H1 (cell line): Measurements from ENCODE around the gene ST6GALNAC2. TPM values are rescaled to one million over a fixed set of nuclear protein-coding genes. Genes with fewer than 3 reads are reported as not detected.

Experiments
- CTCF ChIA-PET: fragments of 300-600 bp; sonication (Branson Sonifier 250); formaldehyde crosslinking; loops from one replicate; lab custom pipeline; 2021; ENCODE audit not compliant: partially characterized antibody; lab: Charles Lee
- POLR2A ChIA-PET: fragments of 300-600 bp; sonication (Branson Sonifier 250); formaldehyde crosslinking; loops from one replicate; lab custom pipeline; 2021; ENCODE audit warnings: inconsistent platforms; ENCODE audit not compliant: partially characterized antibody; lab: Charles Lee
- DNase-seq, 2 experiments: peaks; one replicate each; pipeline versions ENCODE4 v3.0.0 to v3.0.0-alpha.2; 2010 to 2022; ENCODE audit warnings: low spot score in 2 of 2, low read depth in 1 of 2, mixed read lengths in 1 of 2
- FAIRE-seq: peaks from 2 replicates; lab custom pipeline; 2011; peaks lifted over from hg19 to GRCh38; lab: Jason Lieb, UNC
- H2AFZ ChIP-seq: 2 replicates; pipeline ENCODE4 v1.8.1; 2012; ENCODE audit warnings: low read length, inconsistent platforms
- H2AK5ac ChIP-seq: 2 replicates; pipeline ENCODE4 v1.6.1; 2013; ENCODE audit warnings: low read depth, low read length
- H2BK120ac ChIP-seq: replicated peaks from 2 replicates; pipeline ENCODE3; 2013; ENCODE audit warnings: low read depth, low read length, inconsistent platforms
- H2BK12ac ChIP-seq: 2 replicates; pipeline ENCODE4 v1.6.1; 2013; ENCODE audit warnings: low read depth, low read length
- H2BK15ac ChIP-seq: 2 replicates; pipeline ENCODE4 v1.6.1; 2013; ENCODE audit warnings: low read length
- H2BK20ac ChIP-seq: 2 replicates; pipeline ENCODE4 v1.6.1; 2013; ENCODE audit warnings: low read length
- H2BK5ac ChIP-seq: 2 replicates; pipeline ENCODE4 v1.6.1; 2013; ENCODE audit warnings: low read depth, low read length
- H3K14ac ChIP-seq: 2 replicates; pipeline ENCODE4 v1.6.1; 2013; ENCODE audit warnings: inconsistent platforms; ENCODE audit not compliant: insufficient read length
- H3K18ac ChIP-seq: 2 replicates; pipeline ENCODE4 v1.6.1; 2013; ENCODE audit warnings: low read length; ENCODE audit errors: extremely low read depth
- H3K23ac ChIP-seq: 2 replicates; pipeline ENCODE4 v1.6.1; 2013; ENCODE audit warnings: inconsistent platforms; ENCODE audit not compliant: insufficient read length
- H3K23me2 ChIP-seq: 2 replicates; pipeline ENCODE4 v1.6.1; 2013; ENCODE audit warnings: low read depth, low read length
- H3K27ac ChIP-seq: 2 replicates; pipeline ENCODE4 v1.6.1; 2011; ENCODE audit warnings: low read depth, low read length, inconsistent platforms
- H3K27me3 ChIP-seq, 4 experiments: replicated peaks in 1 of 4; 1 replicate in 1 of 4; 2 replicates in 3 of 4; pipeline versions ENCODE4 v1.6.1 to v1.8.1; 2011 to 2013; ENCODE audit warnings: low read length in 3 of 4, mild to moderate bottlenecking in 3 of 4, inconsistent platforms in 2 of 4, mixed read lengths in 2 of 4, moderate library complexity in 1 of 4; ENCODE audit not compliant: control insufficient read depth in 3 of 4, insufficient read depth in 3 of 4; ENCODE audit errors: extremely low read depth in 1 of 4
- H3K36me3 ChIP-seq, 4 experiments: 2 replicates each; pipeline versions ENCODE4 v1.6.1 to v1.8.1; 2011 to 2013; ENCODE audit warnings: mild to moderate bottlenecking in 4 of 4, low read length in 3 of 4, moderate library complexity in 2 of 4, control low read depth in 1 of 4, inconsistent platforms in 1 of 4; ENCODE audit not compliant: insufficient read depth in 4 of 4, control insufficient read depth in 2 of 4
- H3K4ac ChIP-seq: replicated peaks from 2 replicates; pipeline ENCODE3; 2013; ENCODE audit warnings: low read length, low read depth, mixed read lengths, inconsistent platforms; ENCODE audit not compliant: insufficient read length
- H3K4me1 ChIP-seq, 4 experiments: replicated peaks in 1 of 4; 1 replicate in 1 of 4; 2 replicates in 3 of 4; pipeline versions ENCODE4 v1.6.1 to v1.8.1; 2011 to 2013; ENCODE audit warnings: low read length in 3 of 4, inconsistent platforms in 2 of 4, mixed read lengths in 1 of 4; ENCODE audit not compliant: insufficient read depth in 4 of 4, control insufficient read depth in 3 of 4
- H3K4me2 ChIP-seq, 2 experiments: 2 replicates each; pipeline versions ENCODE4 v1.6.1 to v1.8.1; 2011 to 2013; ENCODE audit warnings: low read depth in 2 of 2, low read length in 2 of 2, control low read depth in 1 of 2, inconsistent platforms in 1 of 2, mild to moderate bottlenecking in 1 of 2; ENCODE audit not compliant: insufficient read depth in 1 of 2
- H3K4me3 ChIP-seq, 4 experiments: fragments of 200-600, 300-600 bp in 1 of 4; sonication (generic), shearing (Covaris generic), sonication (Bioruptor Twin) in 1 of 4; 2 replicates each; pipeline versions ENCODE4 v1.5.1 to v1.8.1; 2011 to 2016; ENCODE audit warnings: low read length in 4 of 4, low read depth in 3 of 4, control low read depth in 2 of 4, inconsistent platforms in 2 of 4, mild to moderate bottlenecking in 2 of 4, mixed read lengths in 1 of 4, moderate library complexity in 1 of 4; ENCODE audit not compliant: insufficient read depth in 2 of 4; ENCODE audit errors: extremely low read depth in 1 of 4
- H3K56ac ChIP-seq: replicated peaks from 2 replicates; pipeline ENCODE3; 2013; ENCODE audit warnings: low read depth, mild to moderate bottlenecking, mixed read lengths, low read length, inconsistent platforms; ENCODE audit not compliant: insufficient read length
- H3K79me1 ChIP-seq: 2 replicates; pipeline ENCODE4 v1.6.1; 2013; ENCODE audit warnings: low read depth, low read length, control low read depth
- H3K79me2 ChIP-seq, 2 experiments: 2 replicates each; pipeline versions ENCODE4 v1.6.1 to v1.8.1; 2012 to 2013; ENCODE audit warnings: low read length in 2 of 2, mild to moderate bottlenecking in 2 of 2, inconsistent platforms in 1 of 2; ENCODE audit not compliant: insufficient read depth in 2 of 2, control insufficient read depth in 1 of 2
- H3K9ac ChIP-seq, 4 experiments: replicated peaks in 1 of 4; 1 replicate in 1 of 4; 2 replicates in 3 of 4; pipeline versions ENCODE4 v1.6.1 to v1.8.1; 2011 to 2013; ENCODE audit warnings: low read depth in 3 of 4, low read length in 3 of 4, control low read depth in 2 of 4, mild to moderate bottlenecking in 2 of 4, moderate library complexity in 2 of 4, inconsistent platforms in 1 of 4; ENCODE audit errors: extremely low read depth in 1 of 4
- H3K9me3 ChIP-seq, 2 experiments: 2 replicates each; pipeline versions ENCODE4 v1.6.1 to v1.8.1; 2012 to 2013; ENCODE audit warnings: mild to moderate bottlenecking in 2 of 2, moderate library complexity in 2 of 2, control low read depth in 1 of 2, inconsistent platforms in 1 of 2, low read depth in 1 of 2, low read length in 1 of 2, mixed read lengths in 1 of 2; ENCODE audit not compliant: insufficient read depth in 2 of 2
- H4K20me1 ChIP-seq, 2 experiments: replicated peaks in 1 of 2; 2 replicates each; pipeline versions ENCODE3 to v1.8.1; 2011 to 2013; ENCODE audit warnings: inconsistent platforms in 2 of 2, low read length in 2 of 2, mild to moderate bottlenecking in 1 of 2; ENCODE audit not compliant: insufficient read depth in 2 of 2, control insufficient read depth in 1 of 2
- H4K5ac ChIP-seq: 2 replicates; pipeline ENCODE4 v1.6.1; 2013; ENCODE audit warnings: low read length, low read depth, mixed read lengths, inconsistent platforms; ENCODE audit not compliant: insufficient read length
- H4K8ac ChIP-seq: 2 replicates; pipeline ENCODE4 v1.8.0; 2013; ENCODE audit warnings: mild to moderate bottlenecking, moderate library complexity, low read length, inconsistent platforms; ENCODE audit not compliant: insufficient read depth; ENCODE audit errors: extremely low read depth
- H4K91ac ChIP-seq: replicated peaks from 2 replicates; pipeline ENCODE3; 2013; ENCODE audit warnings: low read length, mixed read lengths, inconsistent platforms; ENCODE audit not compliant: insufficient read length
- ATF3 ChIP-seq: IDR thresholded peaks from 2 replicates; pipeline ENCODE4 v1.6.1; 2011; ENCODE audit warnings: low read depth, mild to moderate bottlenecking, low read length; ENCODE audit not compliant: insufficient read depth
- BCL11A ChIP-seq, 2 experiments: IDR thresholded peaks; one replicate each; pipeline ENCODE4 v1.6.1; 2011; ENCODE audit warnings: low read depth in 2 of 2, low read length in 2 of 2, mild to moderate bottlenecking in 2 of 2
- FOSL1 ChIP-seq: IDR thresholded peaks from 2 replicates; pipeline ENCODE4 v1.6.1; 2011; ENCODE audit warnings: mild to moderate bottlenecking, low read depth, low read length, moderate library complexity; ENCODE audit not compliant: insufficient read depth
- GTF2F1 ChIP-seq: IDR thresholded peaks from 2 replicates; pipeline ENCODE4 v1.6.1; 2012; ENCODE audit warnings: low read depth, low read length, improper control_type of control experiment, borderline replicate concordance
- HDAC2 ChIP-seq, 2 experiments: fragments of 300-600 bp in 1 of 2; sonication (generic) in 1 of 2; IDR thresholded peaks; 2 replicates each; pipeline ENCODE4 v1.6.1; 2011 to 2012; ENCODE audit warnings: low read depth in 2 of 2, low read length in 2 of 2, mild to moderate bottlenecking in 2 of 2, moderate library complexity in 2 of 2, borderline replicate concordance in 1 of 2, inconsistent platforms in 1 of 2
- KDM4A ChIP-seq: IDR thresholded peaks from one replicate; pipeline ENCODE4 v1.7.1; 2012; ENCODE audit warnings: low read depth, mild to moderate bottlenecking, moderate library complexity, low read length, inconsistent platforms; ENCODE audit not compliant: severe bottlenecking
- KDM5A ChIP-seq: fragments of 200-600 bp; IDR thresholded peaks from 2 replicates; pipeline ENCODE4 v1.7.1; 2012; ENCODE audit warnings: mild to moderate bottlenecking, low read length, inconsistent platforms, mixed read lengths
- MAFK ChIP-seq: IDR thresholded peaks from 2 replicates; pipeline ENCODE4 v1.6.1; 2012; ENCODE audit warnings: low read depth, mild to moderate bottlenecking, improper control_type of control experiment, low read length
- POLR2AphosphoS5 ChIP-seq: IDR thresholded peaks from 2 replicates; pipeline ENCODE4 v1.6.1; 2011; ENCODE audit warnings: low read depth, low read length
- SRF ChIP-seq: IDR thresholded peaks from 2 replicates; pipeline ENCODE4 v1.6.1; 2011; ENCODE audit warnings: mild to moderate bottlenecking, low read depth, low read length, moderate library complexity
- TAF1 ChIP-seq: IDR thresholded peaks from 2 replicates; pipeline ENCODE4 v1.6.1; 2011; ENCODE audit warnings: mild to moderate bottlenecking, low read depth, low read length
- WGBS, 2 experiments: shearing (Covaris generic) in 1 of 2; methylation state at CpG; one replicate each; pipeline versions ENCODE4 v1.1.6 to v1.1.7; 2013 to 2015; ENCODE audit warnings: low lambda C conversion rate in 2 of 2, mixed read lengths in 2 of 2, inconsistent platforms in 1 of 2, low coverage in 1 of 2, missing lambda C conversion rate in 1 of 2; ENCODE audit not compliant: insufficient replicate concordance in 2 of 2, insufficient coverage in 1 of 2, insufficient read length in 1 of 2; ENCODE audit errors: extremely low coverage in 1 of 2, missing lambda C conversion rate in 1 of 2; 5-methylcytosine and 5-hydroxymethylcytosine counted together
- polyA plus RNA-seq, 7 experiments: library from polyadenylated mRNA; depleted of rRNA in 3 of 7; stranded (reverse) in 5 of 7; unstranded in 2 of 7; fragments of >200 nt in 5 of 7; fragments of 200-250 nt in 2 of 7; gene quantifications; 1 replicate in 5 of 7; 2 replicates in 1 of 7; 4 replicates in 1 of 7; pipeline versions ENCODE4 v1.2.1 to v1.2.3, GENCODE V29; 2011 to 2013; ENCODE audit warnings: missing spikeins in 2 of 7, mixed read lengths in 2 of 7
- total RNA-seq: library from RNA; stranded (reverse); fragmentation: NEBNext Ultra II Directional; extraction: Animal tissue kit (Norgen Biotek cat#: 25700); gene quantifications from 2 replicates; pipeline ENCODE4 v1.2.1, GENCODE V29; 2021

ST6GALNAC2 gene
- total and polyA plus RNA-seq, 2 of the 8 experiments (the other 6 are each of a cell fraction or from before 2014, with no cell fraction given): 0.09 TPM; not detected in 1

GRCh38 chr17:76586741-76587487, 1.3 kb upstream of the ST6GALNAC2 start:
- H3K4me2 ChIP-seq: peak overlapping the region; percentile 30 to 87; a peak in 3 of 4 replicates
- H2AK5ac ChIP-seq: no peak overlapping the region
- POLR2A ChIA-PET: interaction anchor here (1.6 kb wide), 1 partner anchor 14 kb away, joined by 3 read pairs; no protein-coding TSS in a partner anchor
- H3K79me1 ChIP-seq: no peaks in the 10 kb centered on the region
- H3K9ac ChIP-seq: no peak overlapping the region
- H3K27me3 ChIP-seq: peaks cover 33 to 57% (median 45%) of the 10 kb centered on the region in 4 experiments
- no peak overlapping the region for H3K14ac ChIP-seq
- H3K23me2 ChIP-seq: peaks cover 13% of the 10 kb centered on the region
- no peak overlapping the region for H4K8ac ChIP-seq
- no peak overlapping the region for H2AFZ ChIP-seq
- H3K4me3 ChIP-seq: no peak overlapping the region
- H2BK15ac ChIP-seq: no peak overlapping the region
- DNase-seq (no peak), FAIRE-seq (no peak)
- H3K79me2 ChIP-seq: no peaks in the 10 kb centered on the region
- 48% methylated on average over 17 of the region's 17 CpGs; no CpG with 5 or more reads in 1 of the 2 experiments for WGBS, 2 experiments
- no peak overlapping the region for H2BK5ac ChIP-seq
- no peak overlapping the region for H2BK120ac ChIP-seq
- no peak overlapping the region for H3K4ac ChIP-seq
- no peak overlapping the region for H3K56ac ChIP-seq
- H3K9me3 ChIP-seq: 0 out of 4 replicates have a peak, but pooled peaks cover 0 to 2% of the 10 kb centered on the region in 2 experiments
- no peak overlapping the region for H4K91ac ChIP-seq
- peaks cover 0 to 2% of the 10 kb centered on the region in 2 experiments for H4K20me1 ChIP-seq
- no peak overlapping the region for H3K23ac ChIP-seq
- no peak overlapping the region for H2BK12ac ChIP-seq
- H3K4me1 ChIP-seq: peaks cover 0 to 16% (median 7%) of the 10 kb centered on the region in 4 experiments; a peak in 6 of 7 replicates
- no peak overlapping the region for H4K5ac ChIP-seq
- CTCF ChIA-PET: interaction anchor here (0.5 to 1.5 kb wide), 11 partner anchors 11 to 1415 kb away, joined by 3 to 5 read pairs (median 3); no protein-coding TSS in a partner anchor
- peaks cover 0 to 9% (median 0%) of the 10 kb centered on the region in 4 experiments; a peak in 1 of 8 replicates for H3K36me3 ChIP-seq
- no peak overlapping the region for H3K18ac ChIP-seq
- H3K27ac ChIP-seq: no peak overlapping the region
- no peak overlapping the region for H2BK20ac ChIP-seq
- TF ChIP-seq GTF2F1: no peak
- TF ChIP-seq BCL11A (IDR thresholded peaks at IDR 0.05; ENCODE audit: low read depth in 2 of 2, low read length in 2 of 2): no peak
- no peak for TF ChIP-seq MAFK
- TF ChIP-seq KDM4A: no peak
- TF ChIP-seq POLR2AphosphoS5: no peak
- TF ChIP-seq FOSL1: no peak
- TF ChIP-seq KDM5A: no peak
- no peak for TF ChIP-seq SRF
- TF ChIP-seq ATF3: no peak
- no peak for TF ChIP-seq TAF1
- no peak for TF ChIP-seq HDAC2 (IDR thresholded peaks at IDR 0.05; ENCODE audit: borderline replicate concordance in 1 of 2, low read depth in 2 of 2, low read length in 2 of 2)
